Suprapubic skin (tissue), 4 donors: ENCODE measurements around the gene PIGQ.

Experiments used
- CTCF ChIP-seq, 2 donors: fragments of 200-600 bp in 1 of 2; fragments of 450-650 bp in 1 of 2; sonication (generic) in 1 of 2; IDR thresholded peaks; one replicate each; pipeline ENCODE4 v1.5.1; 2016 to 2019; ENCODE audit warnings: antibody characterized with exemption in 2 of 2, mild to moderate bottlenecking in 1 of 2, moderate library complexity in 1 of 2
- EP300 ChIP-seq: sonication (generic); formaldehyde crosslinking; IDR thresholded peaks from one replicate; pipeline ENCODE4 v1.6.1; 2017; ENCODE audit warnings: antibody characterized with exemption
- POLR2AphosphoS5 ChIP-seq, 3 donors: sonication (generic); formaldehyde crosslinking; IDR thresholded peaks; one replicate each; pipeline ENCODE4 v1.6.1; 2017; ENCODE audit warnings: antibody characterized with exemption in 3 of 3

DNA sequence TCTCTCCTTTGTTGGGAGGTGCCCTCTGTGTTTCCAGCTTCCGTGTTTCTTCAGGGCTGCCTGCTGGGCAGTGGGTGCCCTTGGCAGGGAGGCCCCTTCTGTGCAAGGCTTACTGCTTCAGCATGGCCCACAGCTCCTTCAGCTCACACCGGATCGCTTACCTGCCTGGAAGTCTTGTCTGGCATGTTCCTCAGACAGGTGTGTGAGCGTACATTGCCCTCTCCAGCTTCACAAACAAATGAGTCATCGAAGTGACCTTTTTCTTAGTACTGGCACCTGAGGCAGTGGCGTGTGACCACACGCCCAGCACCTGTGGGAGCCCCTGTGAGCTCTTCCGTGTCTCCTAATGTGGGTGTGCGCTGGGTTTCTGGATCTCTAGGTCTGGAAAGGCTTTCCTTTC, 23.6 kb downstream of the PIGQ start:
- TF ChIP-seq POLR2AphosphoS5 (IDR thresholded peaks at IDR 0.05), result no peak
- TF ChIP-seq CTCF (IDR thresholded peaks at IDR 0.05), result no peak
- TF ChIP-seq EP300, result no peak
